Iris pigment epithelial cell (primary cell): ENCODE measurements around the gene NCBP2.
"Not testable (repeated sequence)": the region's sequence is repeated elsewhere in the genome, so short reads cannot be mapped to it uniquely, and the experiment has no call there.

Experiments
- DNase-seq: peaks from one replicate; pipeline ENCODE4 v3.0.0-alpha.2; 2011; ENCODE audit warnings: low read depth

The NCBP2 gene

DNA sequence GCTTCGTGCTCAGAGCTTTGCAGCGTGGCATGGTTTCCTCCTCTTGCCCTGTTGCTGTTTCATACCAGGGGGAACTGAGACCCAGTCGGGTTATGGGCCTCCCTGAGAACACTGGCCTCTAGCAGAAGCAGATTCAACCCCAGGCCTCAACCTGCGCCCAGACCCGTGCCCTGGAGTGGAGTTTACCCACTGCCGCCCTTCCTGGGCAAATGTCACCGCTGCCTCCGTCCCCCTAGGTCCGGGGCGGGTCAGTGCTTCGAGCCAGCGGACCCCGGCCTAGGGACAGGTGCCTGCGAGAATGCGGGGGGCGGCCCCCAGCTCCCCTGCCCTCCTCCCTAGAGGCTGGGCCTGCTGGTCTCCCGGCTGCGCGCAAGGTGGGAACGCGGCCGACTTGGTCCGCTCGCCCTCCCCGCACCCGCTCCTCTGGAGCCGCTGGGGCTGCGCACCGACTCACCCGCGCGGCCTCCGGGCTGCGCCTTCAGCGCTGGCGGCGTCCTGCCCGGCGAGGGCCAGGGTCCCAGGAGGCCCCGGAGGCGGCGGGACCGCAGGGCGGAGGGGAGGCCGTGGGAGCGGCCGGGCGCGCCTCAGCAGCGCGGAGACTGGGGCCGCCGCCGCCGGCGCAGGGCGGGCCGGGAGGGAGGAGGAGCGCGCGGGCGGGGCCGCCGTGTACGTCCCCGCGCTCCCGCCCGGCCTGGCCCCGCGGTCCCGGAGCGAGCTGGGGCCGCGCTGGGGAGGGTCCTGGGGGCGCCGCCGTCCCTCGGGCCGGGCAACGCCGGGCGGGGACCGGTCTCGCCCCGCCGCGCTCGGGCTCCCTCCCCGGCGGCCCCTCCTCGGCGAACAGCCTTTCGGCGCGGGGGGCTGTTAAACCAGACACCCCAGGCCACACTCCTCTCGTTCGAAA is 26.2 kb upstream of the NCBP2 start, which contains the start of gene PIGZ:
Gene PIGZ (minus strand): TSS at position 601 of the 901 bp plus-strand sequence. CDS start 16,802 bp downstream, outside the sequence.
- peak; percentile 45 for DNase-seq

DNA sequence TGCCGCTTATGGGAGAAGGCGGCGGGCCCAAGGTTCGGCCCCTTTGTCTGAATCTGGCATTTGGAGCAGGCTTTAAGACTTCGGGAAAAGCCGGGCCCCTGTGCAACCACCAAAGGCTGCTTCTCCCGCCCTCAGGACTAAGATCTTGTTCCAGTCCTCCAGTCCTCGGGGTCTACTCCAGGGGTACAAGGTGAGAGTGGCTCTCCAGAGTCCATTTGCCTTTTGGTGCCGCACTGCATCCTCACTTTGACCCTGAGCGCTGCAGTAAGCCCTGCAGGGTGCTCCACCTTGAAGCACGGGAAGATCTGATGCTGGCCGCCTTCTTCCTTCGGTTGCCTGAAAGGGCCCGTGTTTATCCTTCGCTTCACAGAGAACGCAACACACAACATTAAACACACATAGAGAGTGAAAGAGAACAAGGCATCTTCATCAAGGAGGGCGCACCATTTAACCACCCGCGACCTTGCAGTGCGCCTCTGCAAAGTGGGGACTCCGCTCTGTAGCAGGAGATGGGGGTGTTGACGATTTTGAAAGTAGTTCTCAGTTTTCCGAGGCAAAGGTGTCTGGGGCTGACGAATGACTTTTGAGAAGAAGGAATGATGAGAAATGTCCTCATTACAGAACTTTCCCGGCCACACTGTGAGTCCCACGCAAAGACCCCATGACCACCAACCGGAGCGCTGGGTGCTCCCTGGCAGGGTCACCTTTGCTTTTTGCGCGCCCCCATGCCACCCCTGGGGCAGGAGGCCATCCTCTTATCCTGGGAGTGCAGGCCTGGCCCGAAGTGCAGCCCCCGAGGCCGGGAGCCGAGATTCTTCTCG is 25.3 kb upstream of the NCBP2 start:
- no peak for DNase-seq

DNA sequence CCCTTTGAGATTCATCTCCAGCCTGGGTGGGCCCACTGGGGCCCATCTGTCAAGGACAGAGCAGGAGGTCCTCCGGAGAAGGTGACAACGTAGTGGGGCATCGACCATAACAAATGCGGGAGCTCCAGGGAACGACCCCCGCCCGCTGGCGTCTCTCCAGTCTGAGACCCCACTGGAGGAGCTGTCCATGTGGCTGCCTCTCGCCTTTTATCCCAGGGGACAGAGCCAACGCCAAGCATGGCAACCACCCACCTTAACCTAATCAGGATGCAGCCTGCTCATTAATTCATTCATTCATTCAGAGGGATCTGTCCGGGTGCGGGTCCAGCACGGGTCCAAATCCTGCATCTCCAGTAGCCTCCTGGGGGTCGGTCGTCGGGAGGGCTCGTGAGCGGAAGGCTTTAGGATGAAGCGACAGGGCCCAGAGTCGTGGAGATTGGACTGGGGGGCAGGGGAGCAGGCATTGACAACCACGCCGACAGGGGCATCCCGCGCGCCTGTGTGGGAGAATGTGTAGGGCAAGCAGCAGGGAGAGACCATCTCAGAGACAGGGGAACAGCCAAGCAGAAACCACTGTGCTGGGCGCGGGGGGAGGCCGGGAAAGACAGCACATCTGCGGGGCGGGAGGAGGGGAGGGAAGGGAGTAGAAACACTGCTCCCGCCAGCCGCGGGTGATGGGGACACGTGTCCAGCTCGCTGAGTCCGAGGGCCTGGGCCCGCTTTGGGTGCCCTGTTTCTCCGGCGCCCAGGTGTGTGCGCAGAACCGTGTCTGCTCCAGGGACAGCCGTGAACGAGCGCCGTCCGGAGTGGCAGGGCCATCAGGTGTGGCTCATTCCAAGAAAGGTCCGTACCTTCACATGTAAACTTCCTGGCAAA is 24.4 kb upstream of the NCBP2 start:
- peak; percentile 28 for DNase-seq

DNA sequence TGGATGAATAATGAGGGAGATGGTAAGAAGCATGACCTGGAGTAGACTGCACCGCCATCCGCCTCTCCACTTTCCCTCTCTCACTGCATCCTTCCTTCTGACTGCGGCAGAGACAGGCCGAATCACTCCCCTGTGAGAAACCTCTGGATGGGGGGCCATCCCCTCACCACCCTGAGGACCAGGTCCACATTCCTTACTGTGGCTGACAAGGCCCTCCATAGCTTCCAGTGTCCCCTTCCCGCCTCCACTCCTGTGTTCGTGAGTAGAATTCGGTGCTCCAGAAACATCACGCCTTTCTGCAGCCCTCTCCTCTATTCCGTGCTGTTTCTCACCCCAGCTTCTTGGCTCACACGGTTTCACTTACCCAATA is 23.5 kb upstream of the NCBP2 start:
- no peak for DNase-seq

DNA sequence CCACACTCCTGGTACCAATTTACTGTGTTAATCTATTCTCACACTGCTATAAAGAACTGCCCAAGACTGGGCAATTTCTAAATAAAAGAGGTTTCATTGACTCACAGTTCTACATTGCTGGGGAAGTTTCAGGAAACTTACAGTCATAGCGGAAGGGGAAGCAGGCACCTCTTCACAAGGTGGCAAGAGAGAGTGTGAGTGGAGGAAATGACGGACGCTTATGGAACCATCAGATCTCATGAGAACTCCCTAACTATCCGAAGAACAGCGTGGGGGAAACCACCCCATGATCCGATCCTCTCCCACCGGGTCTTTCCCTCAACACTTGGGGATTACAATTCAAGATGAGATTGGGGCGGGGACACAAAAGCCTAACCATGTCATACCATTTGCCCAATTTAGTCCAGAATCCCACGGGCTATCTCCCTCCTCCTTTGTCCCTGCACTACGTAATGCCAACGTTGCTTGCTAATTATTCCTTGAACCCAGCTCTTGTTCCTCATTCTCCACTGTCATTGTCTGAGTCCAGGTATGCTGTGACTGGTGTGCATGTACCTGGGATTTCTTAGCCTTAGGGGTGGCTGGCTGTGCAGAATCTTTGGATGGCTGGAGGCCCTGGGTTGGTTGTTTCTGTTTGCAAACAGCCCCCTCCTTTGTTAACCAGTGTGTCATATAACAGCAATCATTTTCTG is 22.9 kb upstream of the NCBP2 start:
- DNase-seq: no peak

DNA sequence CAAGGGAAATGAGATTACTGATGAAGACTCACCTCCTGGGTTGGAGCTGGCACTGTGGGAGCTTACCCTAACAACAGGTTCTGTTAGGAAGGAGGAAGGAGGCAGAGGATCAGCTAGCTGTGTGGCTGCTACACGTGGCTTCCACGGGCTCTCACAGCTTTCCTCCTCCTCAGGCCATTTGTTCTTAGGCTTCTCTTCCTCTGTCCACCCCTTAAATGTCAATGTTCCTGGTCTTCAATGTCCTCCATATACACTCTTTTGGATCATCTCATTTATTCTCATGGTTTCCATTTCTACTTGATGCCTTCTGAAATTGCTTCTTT is 21.3 kb upstream of the NCBP2 start:
- no peak for DNase-seq

DNA sequence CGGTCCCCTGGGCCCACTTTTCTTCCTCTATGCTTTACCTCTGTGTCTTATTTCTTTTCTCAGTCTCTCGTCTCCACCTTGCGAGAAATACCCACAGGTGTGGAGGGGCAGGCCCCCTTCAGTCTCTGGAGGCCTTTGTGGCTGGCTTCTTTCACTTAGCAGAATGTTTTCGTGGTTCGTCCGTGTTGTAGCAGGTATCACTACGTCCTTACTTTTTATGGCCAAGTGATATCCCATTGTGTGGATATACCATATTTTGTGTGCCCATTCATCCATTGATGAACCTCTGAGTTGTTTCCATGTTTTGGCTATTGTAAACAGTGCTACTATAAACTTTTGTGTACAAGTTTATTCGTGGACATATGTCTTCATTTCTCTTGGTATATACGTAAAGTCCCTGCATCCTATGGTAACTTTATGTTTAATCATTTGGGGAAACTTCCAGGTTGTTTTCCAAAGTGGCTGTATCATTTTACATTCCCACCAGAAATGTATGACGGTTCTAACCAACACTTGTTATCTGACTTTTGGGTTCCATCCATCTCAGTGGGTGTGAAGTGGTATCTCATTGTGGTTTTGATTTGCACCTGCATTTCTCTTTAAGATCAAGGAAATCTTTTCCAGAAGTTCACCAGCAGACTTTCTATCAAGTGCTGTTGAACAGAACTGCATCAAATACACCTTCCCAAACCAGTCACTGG is 20.8 kb upstream of the NCBP2 start:
- DNase-seq: no peak

DNA sequence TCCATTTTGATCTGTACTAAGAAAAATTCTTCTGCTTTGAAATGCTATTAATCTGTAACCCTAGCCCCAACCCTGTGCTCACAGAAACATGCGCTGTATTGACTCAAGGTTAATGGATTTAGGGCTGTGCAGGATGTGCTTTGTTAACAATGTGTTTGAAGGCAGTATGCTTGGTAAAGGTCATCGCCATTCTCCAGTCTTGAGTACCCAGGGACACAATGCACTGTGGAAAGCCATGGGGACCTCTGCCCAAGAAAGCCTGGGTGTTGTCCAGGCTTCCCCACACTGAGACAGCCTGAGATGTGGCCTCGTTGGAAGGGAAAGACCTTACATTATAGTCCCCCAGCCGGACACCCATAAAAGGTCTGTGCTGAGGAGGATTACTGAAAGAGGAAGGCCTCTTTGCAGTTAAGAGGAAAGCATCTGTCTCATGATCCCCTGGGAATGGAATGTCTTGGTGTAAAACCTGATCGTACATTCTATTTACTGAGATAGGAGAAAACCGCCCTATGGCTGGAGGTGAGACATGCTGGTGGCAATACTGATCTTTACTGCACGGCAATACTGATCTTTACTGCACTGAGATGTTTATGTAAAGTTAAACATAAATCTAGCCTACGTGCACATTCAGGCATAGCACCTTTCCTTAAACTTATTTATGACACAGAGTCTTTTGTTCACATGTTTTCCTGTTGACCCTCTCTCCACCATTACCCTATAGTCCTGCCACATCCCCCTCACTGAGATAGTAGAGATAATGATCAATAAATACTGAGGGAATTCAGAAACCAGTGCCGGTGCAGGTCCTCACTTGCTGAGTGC is 20.0 kb upstream of the NCBP2 start:
- DNase-seq: no peak

DNA sequence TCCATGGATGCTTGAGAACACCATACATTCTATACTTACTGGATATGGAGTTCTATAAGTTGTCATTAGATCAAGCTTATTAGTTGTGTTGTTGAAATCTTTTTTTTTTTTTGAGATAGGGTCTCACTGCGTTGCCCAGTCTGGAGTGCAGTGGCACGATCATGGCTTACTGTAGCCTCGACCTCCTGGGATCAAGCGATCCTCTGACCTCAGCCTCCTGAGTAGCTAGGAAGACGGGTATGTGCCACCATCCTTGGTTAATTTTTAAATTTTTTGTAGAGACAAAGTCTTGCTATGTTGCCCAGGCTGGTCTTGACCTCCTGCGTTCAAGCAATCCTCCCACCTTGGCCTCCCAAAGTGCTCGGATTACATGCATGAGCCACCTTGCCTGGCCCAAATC is 12.5 kb upstream of the NCBP2 start:
- no peak for DNase-seq

DNA sequence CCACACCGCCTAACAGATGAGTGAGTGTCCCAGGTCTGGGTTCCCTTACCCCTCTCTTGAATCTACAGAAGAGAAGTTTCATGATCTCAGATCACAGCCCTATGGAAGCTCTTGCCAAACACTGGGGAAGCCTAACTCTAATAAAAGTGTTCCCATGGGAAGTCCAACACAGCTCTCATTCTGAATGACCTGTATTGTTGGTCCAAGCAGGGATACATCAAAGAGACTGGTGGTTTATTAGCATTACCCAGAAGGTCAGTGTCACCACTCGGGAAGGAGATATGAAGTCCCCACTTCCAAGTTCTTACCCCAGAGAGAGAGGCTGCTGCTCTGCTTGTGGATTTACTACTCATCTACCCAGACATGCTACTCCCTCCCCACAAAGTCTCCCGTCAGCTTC is 9.0 kb upstream of the NCBP2 start:
- DNase-seq: no peak

DNA sequence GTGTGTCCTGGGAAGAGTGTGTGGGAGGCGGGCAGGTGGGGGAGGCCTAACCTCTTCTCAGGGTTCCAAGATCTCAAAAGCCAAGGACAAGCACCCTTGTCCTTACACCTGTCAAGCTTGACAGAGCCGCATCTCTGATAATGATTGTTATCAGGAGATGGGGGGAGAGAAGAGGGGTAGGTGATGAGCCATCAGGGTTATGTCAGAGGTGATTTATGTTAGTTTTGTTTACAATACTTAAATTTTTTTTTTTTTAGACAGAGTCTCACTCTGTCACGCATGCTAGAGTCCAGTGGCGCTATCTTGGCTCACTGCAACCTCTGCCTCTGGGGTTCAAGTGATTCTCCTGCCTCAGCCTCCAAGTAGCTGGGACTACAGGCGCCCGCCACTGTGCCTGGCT is 7.4 kb upstream of the NCBP2 start:
- DNase-seq: no peak

DNA sequence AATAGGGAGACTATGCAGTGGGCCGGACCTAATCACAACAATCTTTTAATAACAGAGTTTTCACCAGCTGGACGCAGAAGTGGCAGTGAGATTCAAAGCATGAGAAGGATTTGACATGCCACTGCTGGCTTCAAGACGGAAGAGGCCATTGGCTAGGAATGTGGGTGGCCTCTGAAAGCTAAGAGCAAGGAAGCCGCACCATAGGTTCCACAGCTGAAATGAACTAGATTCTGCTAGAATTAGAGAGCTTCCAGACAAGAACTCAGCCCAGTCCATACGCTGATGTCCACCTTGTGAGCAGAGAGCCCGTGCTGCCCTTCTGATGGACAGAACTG is 6.9 kb upstream of the NCBP2 start:
- DNase-seq: no peak

DNA sequence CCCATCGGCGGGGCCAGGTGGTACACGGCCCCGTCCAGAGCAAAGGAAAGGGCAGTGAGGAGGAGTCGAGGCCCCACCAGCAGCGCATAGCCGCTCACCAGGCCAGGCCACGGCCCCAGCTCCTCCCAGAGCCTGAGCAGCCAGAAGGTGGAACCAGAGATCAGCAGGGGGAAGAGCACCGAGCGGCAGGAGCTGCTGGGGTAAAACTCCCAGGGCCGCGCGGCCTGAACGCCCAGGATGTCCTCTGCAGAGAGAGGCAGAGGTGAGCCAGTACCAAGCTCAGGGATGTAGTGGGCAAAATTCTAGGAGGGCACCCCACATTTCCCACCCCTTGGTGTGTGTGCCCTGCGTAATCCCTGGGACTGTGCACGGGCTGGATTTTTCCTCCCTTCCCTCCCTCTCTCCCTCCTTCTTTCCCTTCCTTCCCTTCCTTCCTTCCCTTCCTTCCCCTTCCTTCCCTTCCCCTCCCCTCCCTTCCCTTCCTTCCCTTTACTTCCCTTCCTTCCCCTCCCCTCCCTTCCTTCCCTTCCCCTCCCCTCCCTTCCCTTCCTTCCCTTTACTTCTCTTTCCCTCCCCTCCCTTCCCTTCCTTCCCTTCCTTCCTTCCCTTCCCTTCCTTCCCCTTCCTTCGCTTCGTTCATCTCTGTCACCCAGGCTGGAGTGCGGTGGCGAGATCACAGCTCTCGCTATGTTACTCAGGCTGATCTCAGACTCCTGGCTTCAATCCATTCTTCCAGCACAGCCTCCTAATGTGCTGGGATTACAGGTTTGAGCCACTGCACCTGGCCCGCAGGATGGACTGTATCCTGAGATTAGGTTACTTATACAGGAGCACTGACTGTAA is 6.3 kb upstream of the NCBP2 start:
- DNase-seq: no peak

DNA sequence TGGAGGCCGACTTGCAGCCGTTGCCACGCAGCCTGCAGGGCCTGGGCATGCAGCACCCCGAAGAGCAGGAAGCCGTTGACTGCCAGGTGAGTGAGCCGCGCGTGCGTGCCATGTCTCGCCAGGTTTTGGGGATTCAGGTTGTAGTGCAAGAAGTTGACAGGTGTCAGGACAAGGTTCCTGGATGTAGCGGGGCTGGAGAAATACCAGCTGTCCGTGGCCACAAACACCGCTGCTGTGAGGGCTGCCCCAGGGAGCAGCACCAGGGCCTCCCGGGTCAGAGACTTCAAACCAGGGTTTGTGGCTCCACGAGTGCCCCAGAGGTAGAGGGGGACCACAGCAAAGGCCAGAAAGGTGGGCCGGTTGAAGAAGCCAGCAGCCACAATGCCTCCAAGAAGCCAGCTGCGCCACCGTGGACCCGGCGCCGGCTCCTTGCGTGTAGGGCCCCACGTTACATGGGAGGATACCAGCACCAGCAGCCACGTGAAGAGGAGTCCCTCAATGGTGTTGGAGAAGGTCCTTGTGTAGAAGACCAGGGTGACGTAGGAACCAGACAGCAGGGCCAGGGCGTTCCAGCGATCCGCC is 5.6 kb upstream of the NCBP2 start:
- DNase-seq: no peak

DNA sequence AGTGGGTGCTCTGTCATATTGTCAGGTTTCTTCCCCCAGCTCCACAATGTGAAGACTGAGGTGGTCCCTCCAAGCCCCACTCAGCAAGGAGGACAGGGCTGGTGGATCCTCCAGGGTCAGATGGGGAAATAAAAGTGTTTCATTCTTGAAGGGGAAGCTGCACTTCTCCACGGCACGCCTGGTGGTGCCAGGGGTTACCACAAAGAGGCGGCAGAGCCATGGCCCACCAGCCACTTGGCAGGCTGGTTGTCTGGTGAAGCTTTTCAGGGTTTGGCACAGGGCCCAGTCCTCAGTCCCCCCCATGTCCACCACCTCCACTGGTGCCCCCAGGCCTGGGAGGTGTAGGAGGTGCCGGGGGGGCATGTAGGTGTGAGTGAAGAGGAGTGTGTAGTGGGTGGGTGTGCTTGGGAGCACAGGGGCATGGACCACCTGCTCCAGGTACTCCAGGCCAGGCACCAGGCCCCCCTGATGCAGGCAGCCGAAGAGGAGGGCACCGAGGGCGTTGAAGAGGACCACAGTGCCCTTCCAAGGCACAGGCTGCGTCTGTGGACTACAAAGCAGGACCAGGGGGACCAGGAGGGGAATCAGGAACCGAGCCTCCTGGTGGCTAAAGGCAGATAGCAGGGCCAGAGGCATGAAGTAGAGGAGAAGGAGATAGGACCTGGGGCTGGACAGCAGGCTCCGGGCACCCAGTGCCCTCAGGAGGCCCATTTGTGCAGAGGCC is 5.0 kb upstream of the NCBP2 start:
- DNase-seq: no peak

DNA sequence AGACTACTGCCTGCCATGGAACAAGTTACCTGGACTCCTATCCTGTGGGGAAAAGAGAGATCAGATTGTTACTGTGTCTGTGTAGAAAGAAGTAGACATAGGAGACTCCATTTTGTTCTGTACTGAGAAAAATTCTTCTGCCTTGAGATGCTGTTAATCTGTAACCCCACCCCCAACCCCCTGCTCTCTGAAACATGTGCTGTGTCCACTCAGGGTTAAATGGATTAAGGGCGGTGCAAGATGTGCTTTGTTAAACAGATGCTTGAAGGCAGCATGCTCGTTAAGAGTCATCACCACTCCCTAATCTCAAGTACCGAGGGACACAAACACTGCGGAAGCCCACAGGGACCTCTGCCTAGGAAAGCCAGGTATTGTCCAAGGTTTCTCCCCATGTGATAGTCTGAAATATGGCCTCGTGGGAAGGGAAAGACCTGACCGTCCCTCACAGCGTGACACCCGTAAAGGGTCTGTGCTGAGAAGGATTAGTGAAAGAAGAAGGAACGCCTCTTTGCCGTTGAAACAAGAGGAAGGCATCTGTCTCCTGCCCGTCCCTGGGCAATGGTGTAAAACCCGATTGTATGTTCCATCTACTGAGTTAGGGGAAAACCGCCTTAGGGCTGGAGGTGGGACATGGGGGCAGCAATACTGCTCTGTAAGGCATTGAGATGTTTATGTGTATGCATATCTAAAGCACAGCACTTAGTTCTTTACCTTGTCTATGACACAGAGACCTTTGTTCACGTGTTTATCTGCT is 1.9 kb upstream of the NCBP2 start:
- DNase-seq: not testable (repeated sequence)

DNA sequence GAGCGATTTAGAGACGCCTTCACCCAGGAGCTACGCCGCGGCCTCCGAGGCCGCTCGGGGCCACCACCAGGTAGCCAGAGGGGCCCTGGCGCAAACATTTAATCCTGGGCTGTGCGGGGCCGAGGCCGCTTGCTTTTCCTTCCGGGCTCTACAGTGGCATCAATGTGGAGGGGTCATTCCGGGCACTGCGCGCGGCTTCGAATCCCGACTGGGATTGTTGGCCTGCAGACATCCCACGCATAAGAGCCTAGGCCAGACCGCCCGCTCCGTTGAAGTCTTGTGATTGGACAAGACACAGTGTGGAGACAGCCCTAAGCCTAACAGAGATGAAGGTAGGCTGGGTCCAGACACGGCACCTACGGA is 568 bp upstream of the NCBP2 start:
- DNase-seq: peak; percentile 20
